Measurements from ENCODE around the gene HEATR1.
"Not testable (repeated sequence)": the region's sequence is repeated elsewhere in the genome, so short reads cannot be mapped to it uniquely, and the experiment has no call there.

The HEATR1 gene

GRCh38 chr1:236578661-236579060 lies 25.7 kb downstream of the HEATR1 start:
- Histone ChIP-seq H3K27me3 (replicated peaks) (no peaks in the 10 kb centered on the region), H3K4me3 (ENCODE audit: low read depth, low read length) (no peak overlapping the region), H3K27ac (no peak overlapping the region), H3K36me3 (replicated peaks) (peaks cover 67% of the 10 kb centered on the region)
- TF ChIP-seq CTCF (IDR thresholded peaks at IDR 0.05; ENCODE audit: low read depth, low read length, missing control alignments): no peak
- in situ Hi-C loops (cut with HindIII; ENCODE audit: low pct_ligation_motif_present, low sequenced_read_pairs): no loop called here
- DNase-seq: no peak

- H3K4me3 ChIP-seq (ENCODE audit: low read depth, low read length); H3K27me3 ChIP-seq (replicated peaks); DNase-seq; in situ Hi-C loops (cut with HindIII; ENCODE audit: low pct_ligation_motif_present, low sequenced_read_pairs); H3K27ac ChIP-seq: not testable (repeated sequence)
- peaks cover 64% of the 10 kb centered on the region for H3K36me3 ChIP-seq (replicated peaks)
Measured at GRCh38 chr1:236577041-236577440, 27.3 kb downstream of the HEATR1 start.

GRCh38 chr1:236576004-236576403 lies 28.3 kb downstream of the HEATR1 start:
- in situ Hi-C loops (cut with HindIII; ENCODE audit: low pct_ligation_motif_present, low sequenced_read_pairs): no loop called here
- Histone ChIP-seq H3K4me3 (ENCODE audit: low read depth, low read length) (no peak overlapping the region), H3K27ac (no peak overlapping the region), H3K36me3 (replicated peaks) (peaks cover 70% of the 10 kb centered on the region), H3K27me3 (replicated peaks) (no peaks in the 10 kb centered on the region)
- DNase-seq: peak; percentile 12
- TF ChIP-seq CTCF (IDR thresholded peaks at IDR 0.05; ENCODE audit: low read depth, low read length, missing control alignments): no peak

- peaks cover 72% of the 10 kb centered on the region for H3K36me3 ChIP-seq (replicated peaks)
- no peak overlapping the region for H3K27ac ChIP-seq
- DNase-seq: no peak
- no peak overlapping the region for H3K4me3 ChIP-seq (ENCODE audit: low read depth, low read length)
- no peaks in the 10 kb centered on the region for H3K27me3 ChIP-seq (replicated peaks)
- in situ Hi-C loops (cut with HindIII; ENCODE audit: low pct_ligation_motif_present, low sequenced_read_pairs): no loop called here
- TF ChIP-seq CTCF (IDR thresholded peaks at IDR 0.05; ENCODE audit: low read depth, low read length, missing control alignments): no peak
Measured at GRCh38 chr1:236575523-236575922, 28.8 kb downstream of the HEATR1 start.

- TF ChIP-seq CTCF (IDR thresholded peaks at IDR 0.05; ENCODE audit: low read depth, low read length, missing control alignments): no peak
- in situ Hi-C loops (cut with HindIII; ENCODE audit: low pct_ligation_motif_present, low sequenced_read_pairs): no loop called here
- no peak overlapping the region for H3K4me3 ChIP-seq (ENCODE audit: low read depth, low read length)
- H3K36me3 ChIP-seq (replicated peaks): peaks cover 86% of the 10 kb centered on the region
- DNase-seq: no peak
- H3K27me3 ChIP-seq (replicated peaks): no peaks in the 10 kb centered on the region
- no peak overlapping the region for H3K27ac ChIP-seq
Measured at GRCh38 chr1:236568285-236568894, 35.9 kb downstream of the HEATR1 start.

GRCh38 chr1:236565530-236565929 lies 38.8 kb downstream of the HEATR1 start:
- Histone ChIP-seq H3K4me3 (ENCODE audit: low read depth, low read length) (no peak overlapping the region), H3K27ac (no peak overlapping the region), H3K27me3 (replicated peaks) (no peaks in the 10 kb centered on the region), H3K36me3 (replicated peaks) (peaks cover 77% of the 10 kb centered on the region)
- in situ Hi-C loops (cut with HindIII; ENCODE audit: low pct_ligation_motif_present, low sequenced_read_pairs): no loop called here
- no peak for DNase-seq
- no peak for TF ChIP-seq CTCF (IDR thresholded peaks at IDR 0.05; ENCODE audit: low read depth, low read length, missing control alignments)

Measured in brain microvascular endothelial cell (primary cell).